ENCODE data around the gene SHC3. TPM values are rescaled to one million over a fixed set of nuclear protein-coding genes. Genes with fewer than 3 reads are reported as not detected.

Gene SHC3
- total RNA-seq, 4 donors from 2014 or later = 1.1 to 11.4 (median 3.4) TPM

- H3K4me3 ChIP-seq = no peak overlapping the region
- TF ChIP-seq CTCF (IDR thresholded peaks at IDR 0.05) (no peak), EP300 (IDR thresholded peaks at IDR 0.05) (no peak), POLR2A (IDR thresholded peaks at IDR 0.05) (no peak)
- no peaks in the 10 kb centered on the region for H3K4me1 ChIP-seq
- DNase-seq (ENCODE audit: low spot score in 2 of 2) = no peak
- no peaks in the 10 kb centered on the region for H3K27me3 ChIP-seq
- no peaks in the 10 kb centered on the region for H3K36me3 ChIP-seq
- H3K27ac ChIP-seq = no peak overlapping the region
- no peaks in the 10 kb centered on the region for H3K9me3 ChIP-seq
- 88 to 90% methylated on average over 5 of the region's 5 CpGs for WGBS, 2 donors
Observed at GRCh38 chr9:89223396-89223977, 44.9 kb upstream of the SHC3 start.

DNA sequence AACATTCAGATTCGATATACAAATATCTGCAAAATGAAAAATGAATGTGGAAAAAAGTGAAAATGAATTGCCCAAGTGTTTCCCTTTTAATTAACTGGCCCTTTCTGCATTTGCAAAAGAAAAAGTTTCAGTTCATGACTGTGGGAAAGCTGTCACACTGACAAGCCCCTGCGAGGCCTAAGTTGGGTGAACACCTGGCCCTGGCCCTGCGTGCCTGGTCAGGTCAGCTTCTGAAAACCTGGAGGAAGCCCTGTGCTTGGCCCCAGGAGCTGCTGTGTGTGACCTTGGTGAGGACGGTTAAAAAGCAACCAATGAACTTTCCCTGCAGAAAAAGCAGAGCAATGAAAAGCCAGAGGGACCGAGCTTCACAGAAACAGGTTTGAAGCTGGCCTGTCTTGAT, 41.0 kb upstream of the SHC3 start:
- H3K27me3 ChIP-seq = no peaks in the 10 kb centered on the region
- H3K9me3 ChIP-seq = no peaks in the 10 kb centered on the region
- no peaks in the 10 kb centered on the region for H3K4me1 ChIP-seq
- WGBS, 2 donors = 87 to 88% methylated on average over 5 of the region's 5 CpGs
- no peaks in the 10 kb centered on the region for H3K36me3 ChIP-seq
- no peak overlapping the region for H3K27ac ChIP-seq
- TF ChIP-seq POLR2A (IDR thresholded peaks at IDR 0.05) = no peak
- DNase-seq (ENCODE audit: low spot score in 2 of 2) = no peak
- no peak overlapping the region for H3K4me3 ChIP-seq

DNA sequence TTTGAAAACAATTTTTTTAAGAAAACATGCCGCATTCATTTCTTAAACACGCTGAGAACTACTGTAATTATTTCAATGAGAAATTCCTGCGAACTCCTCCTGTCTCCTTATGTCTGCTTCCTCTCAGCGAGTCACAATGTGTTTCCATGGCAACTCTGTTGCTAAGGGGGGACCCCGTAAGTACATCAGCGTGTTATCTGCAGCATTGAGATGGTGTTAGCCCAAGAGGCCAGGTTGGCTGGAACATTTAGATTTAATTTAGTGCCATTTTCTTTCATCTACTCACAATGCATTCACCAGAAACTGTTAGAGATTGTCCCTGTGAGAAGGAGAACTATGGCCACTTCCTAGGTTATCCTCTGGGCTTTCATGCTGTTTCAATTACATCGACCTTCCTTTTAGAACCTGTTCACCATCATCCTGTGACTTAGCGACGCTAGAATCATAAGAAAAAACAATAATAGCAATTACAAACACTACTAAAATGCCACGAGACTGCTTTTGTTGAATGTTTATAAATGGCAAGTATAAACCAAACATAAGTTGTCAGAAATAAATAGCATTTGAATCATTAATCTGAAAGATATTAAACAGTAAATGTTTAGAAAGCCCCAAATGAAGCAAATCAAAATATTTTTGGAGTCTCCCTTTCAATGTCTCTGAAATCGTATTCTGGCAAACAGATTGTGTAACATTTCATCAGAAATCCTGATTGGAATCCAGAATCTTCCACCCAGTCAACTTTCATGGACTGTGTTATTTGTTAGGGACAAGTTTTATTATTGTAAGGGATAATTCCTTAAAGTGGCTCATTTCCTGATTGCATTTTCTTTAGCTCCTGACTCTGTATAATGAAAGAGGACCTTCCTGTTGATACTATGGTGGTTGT, 39.7 kb upstream of the SHC3 start:
- H3K27me3 ChIP-seq = no peaks in the 10 kb centered on the region
- no peak overlapping the region for H3K4me3 ChIP-seq
- no peak overlapping the region for H3K27ac ChIP-seq
- TF ChIP-seq CTCF (IDR thresholded peaks at IDR 0.05) = no peak
- no peak for TF ChIP-seq POLR2A (IDR thresholded peaks at IDR 0.05)
- TF ChIP-seq EP300 (IDR thresholded peaks at IDR 0.05) = no peak
- 43 to 44% methylated on average over 11 of the region's 11 CpGs for WGBS, 2 donors
- DNase-seq (ENCODE audit: low spot score in 2 of 2) = no peak
- no peaks in the 10 kb centered on the region for H3K9me3 ChIP-seq
- H3K4me1 ChIP-seq = no peaks in the 10 kb centered on the region
- H3K36me3 ChIP-seq = no peaks in the 10 kb centered on the region

DNA sequence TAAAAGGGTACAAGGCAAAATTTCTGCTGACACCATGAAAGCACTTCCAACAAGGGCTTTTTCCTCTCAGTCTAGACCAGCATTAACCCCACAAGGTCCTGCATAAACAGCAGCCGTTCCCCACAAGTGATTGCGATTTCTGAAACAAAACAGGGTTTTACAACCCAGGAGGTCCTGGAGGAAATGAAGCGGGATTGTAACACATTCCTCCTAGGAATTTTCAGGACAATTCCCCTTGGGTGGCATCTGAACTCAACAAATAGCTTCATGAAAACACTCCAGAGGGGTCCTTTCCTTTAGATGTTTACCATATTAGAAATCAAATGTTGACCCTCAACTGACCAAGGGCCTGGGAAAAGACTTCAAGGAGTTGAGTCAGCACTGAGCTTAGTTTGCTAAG, 36.7 kb upstream of the SHC3 start:
- Histone ChIP-seq H3K27me3 (no peaks in the 10 kb centered on the region), H3K9me3 (peaks cover 0 to 10% (median 0%) of the 10 kb centered on the region in 4 donors), H3K27ac (no peak overlapping the region), H3K36me3 (no peaks in the 10 kb centered on the region), H3K4me3 (no peak overlapping the region), H3K4me1 (no peaks in the 10 kb centered on the region)
- TF ChIP-seq CTCF (IDR thresholded peaks at IDR 0.05) = no peak
- no peak for TF ChIP-seq EP300 (IDR thresholded peaks at IDR 0.05)
- no peak for TF ChIP-seq POLR2A (IDR thresholded peaks at IDR 0.05)
- no peak for DNase-seq (ENCODE audit: low spot score in 2 of 2)
- WGBS, 2 donors = 56 to 62% methylated on average over 3 of the region's 3 CpGs

GRCh38 chr9:89213396-89213880, 34.8 kb upstream of the SHC3 start:
- Histone ChIP-seq H3K4me1 (no peaks in the 10 kb centered on the region), H3K4me3 (no peak overlapping the region), H3K9me3 (peaks cover 0 to 16% (median 0%) of the 10 kb centered on the region in 4 donors), H3K27me3 (no peaks in the 10 kb centered on the region), H3K36me3 (no peaks in the 10 kb centered on the region), H3K27ac (no peak overlapping the region)
- 86 to 92% methylated on average over 3 of the region's 3 CpGs for WGBS, 2 donors
- no peak for DNase-seq (ENCODE audit: low spot score in 2 of 2)
- TF ChIP-seq CTCF (IDR thresholded peaks at IDR 0.05) (no peak), POLR2A (IDR thresholded peaks at IDR 0.05) (no peak), EP300 (IDR thresholded peaks at IDR 0.05) (no peak)
